NCI-H226 (cell line): Measurements from ENCODE around the gene NPRL2.

ENCODE experiments used
- DNase-seq: peaks from one replicate; pipeline ENCODE4 v3.0.0-alpha.2; 2015

NPRL2 gene

GRCh38 chr3:50347187-50347813 is 3.3 kb downstream of the NPRL2 start:
- DNase-seq: no peak

DNA sequence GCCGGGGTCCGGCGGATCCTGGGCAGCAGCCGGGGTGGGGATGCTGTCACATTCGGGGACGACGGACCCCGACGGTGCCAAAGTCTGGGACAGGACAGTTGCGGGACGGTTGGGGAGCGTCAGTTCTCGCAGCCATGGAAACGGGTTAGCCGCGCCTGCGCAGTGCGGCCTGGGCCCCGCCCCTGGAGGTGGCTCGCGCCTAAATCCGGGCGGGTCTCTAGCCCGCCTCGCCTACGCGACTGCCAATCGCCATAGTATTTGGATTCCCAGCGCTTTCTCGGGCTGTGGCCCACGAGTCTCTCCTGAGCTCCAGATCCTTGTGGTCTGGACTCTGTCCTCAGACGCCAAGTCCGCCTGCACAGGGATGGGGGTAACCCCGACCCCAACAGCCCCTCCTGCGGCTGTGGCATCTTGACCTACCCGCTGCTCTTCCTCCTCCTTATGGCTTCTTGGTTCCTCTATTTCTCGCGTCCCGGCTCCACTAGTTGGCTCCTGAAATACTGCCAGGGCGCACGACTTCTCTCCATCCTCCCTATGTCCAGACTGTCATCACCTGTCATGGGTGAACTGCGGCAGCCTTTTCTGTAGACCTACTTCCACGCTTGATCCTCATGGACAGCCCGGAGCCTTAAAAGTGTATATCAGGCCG is 4.9 kb downstream of the NPRL2 start, which contains the start of gene ZMYND10:
TSS of gene ZMYND10 (minus strand) at position 147 of the 649 bp plus-strand sequence. CDS start 153 bp downstream, outside the sequence.
- no peak for DNase-seq

- DNase-seq: no peak
These were observed 5.6 kb downstream of the NPRL2 start for GRCh38 chr3:50345008-50345407.

GRCh38 chr3:50342813-50343633 is 7.6 kb downstream of the NPRL2 start:
- DNase-seq: no peak

GRCh38 chr3:50341996-50342650 is 8.5 kb downstream of the NPRL2 start:
- DNase-seq: no peak

- no peak for DNase-seq
These were observed 9.0 kb downstream of the NPRL2 start for GRCh38 chr3:50341537-50341936.

- DNase-seq: no peak
These were observed 9.9 kb downstream of the NPRL2 start, which contains the start of gene RASSF1 for GRCh38 chr3:50340448-50341329. Gene RASSF1 (minus strand): TSS chr3:50340836. CDS start chr3:50340805, 31 bp downstream.

DNA sequence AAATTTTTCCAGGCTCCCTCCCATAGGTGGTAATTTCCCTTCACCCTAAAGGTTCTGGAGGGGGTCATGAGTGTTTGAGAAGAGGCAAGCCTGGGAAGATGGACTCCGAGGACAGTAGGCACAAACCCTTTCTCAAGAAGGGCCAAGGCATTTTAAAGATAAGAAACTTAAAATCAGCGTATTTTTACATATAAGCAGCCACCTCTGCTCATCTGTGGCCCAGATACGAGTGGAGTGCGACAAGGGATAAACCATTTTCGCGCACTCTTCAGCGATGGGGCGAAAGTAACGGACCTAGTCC is 10.5 kb downstream of the NPRL2 start:
- DNase-seq: no peak

- DNase-seq: no peak
These were observed 11.0 kb downstream of the NPRL2 start for GRCh38 chr3:50339485-50340146.

GRCh38 chr3:50338965-50339364 is 11.6 kb downstream of the NPRL2 start:
- DNase-seq: no peak

GRCh38 chr3:50337175-50337861 is 13.3 kb downstream of the NPRL2 start:
- DNase-seq: peak; percentile 87

GRCh38 chr3:50336452-50337174 is 14.0 kb downstream of the NPRL2 start:
- DNase-seq: no peak

GRCh38 chr3:50334339-50335075 is 16.1 kb downstream of the NPRL2 start:
- DNase-seq: no peak

- DNase-seq: no peak
These were observed 16.7 kb downstream of the NPRL2 start for GRCh38 chr3:50333744-50334328.

- no peak for DNase-seq
These were observed 19.1 kb downstream of the NPRL2 start for GRCh38 chr3:50331364-50331907.

DNA sequence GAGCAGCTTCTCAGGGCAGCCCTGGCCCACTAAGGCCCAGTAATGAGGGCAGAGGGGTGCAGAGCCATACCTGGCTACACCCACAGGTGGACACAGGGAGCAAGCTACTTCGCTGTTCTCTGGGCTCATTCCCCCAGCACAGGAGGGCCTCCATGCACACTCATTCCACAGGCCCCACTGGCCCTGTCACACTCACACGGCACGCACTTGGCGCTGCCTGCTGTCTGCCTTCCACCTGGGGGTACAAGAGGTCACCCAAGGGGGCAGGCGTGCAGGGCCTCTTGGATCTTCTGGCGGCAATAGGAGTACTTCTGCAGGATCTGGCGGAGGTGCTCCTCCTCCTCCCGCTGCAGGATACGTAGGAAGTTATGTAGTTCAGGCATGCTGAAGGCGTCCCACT is 20.2 kb downstream of the NPRL2 start:
- no peak for DNase-seq

GRCh38 chr3:50327943-50328691 is 22.5 kb downstream of the NPRL2 start, which contains the start of gene TUSC2:
Gene TUSC2 (minus strand): TSS chr3:50328223. CDS start chr3:50328099, 124 bp downstream.
- peak; percentile 82 for DNase-seq

- DNase-seq: no peak
These were observed 23.4 kb downstream of the NPRL2 start for GRCh38 chr3:50327129-50327528.
